GM12801 (cell line): ENCODE measurements around the gene PKP4.

Experiments
- TF ChIP-seq, protein P1 (sequence below): IDR thresholded peaks from one replicate; pipeline ENCODE4 v1.5.1; 2011; ENCODE audit warnings: control low read depth; ENCODE audit not compliant: insufficient read length; ENCODE audit errors: extremely low read depth

The PKP4 gene

DNA sequence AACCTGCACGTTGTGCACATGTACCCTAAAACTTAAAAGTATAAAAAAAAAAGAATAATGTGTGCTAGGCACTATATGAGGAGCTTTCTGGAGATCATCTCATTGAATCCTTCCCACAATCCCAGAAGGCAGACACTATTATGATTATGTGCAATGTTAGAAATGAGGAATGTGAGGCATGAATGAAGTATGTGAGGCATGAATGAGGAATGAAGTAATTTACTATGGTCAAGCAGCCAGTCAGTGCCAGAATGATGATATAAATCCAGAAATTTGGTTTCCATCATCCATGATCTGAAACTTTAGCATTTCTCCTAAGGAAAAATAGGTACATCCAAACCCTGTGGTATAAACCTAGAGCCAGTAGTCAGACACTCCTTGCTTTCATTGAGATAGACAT, 42.2 kb upstream of the PKP4 start:
- TF ChIP-seq, protein P1, sequence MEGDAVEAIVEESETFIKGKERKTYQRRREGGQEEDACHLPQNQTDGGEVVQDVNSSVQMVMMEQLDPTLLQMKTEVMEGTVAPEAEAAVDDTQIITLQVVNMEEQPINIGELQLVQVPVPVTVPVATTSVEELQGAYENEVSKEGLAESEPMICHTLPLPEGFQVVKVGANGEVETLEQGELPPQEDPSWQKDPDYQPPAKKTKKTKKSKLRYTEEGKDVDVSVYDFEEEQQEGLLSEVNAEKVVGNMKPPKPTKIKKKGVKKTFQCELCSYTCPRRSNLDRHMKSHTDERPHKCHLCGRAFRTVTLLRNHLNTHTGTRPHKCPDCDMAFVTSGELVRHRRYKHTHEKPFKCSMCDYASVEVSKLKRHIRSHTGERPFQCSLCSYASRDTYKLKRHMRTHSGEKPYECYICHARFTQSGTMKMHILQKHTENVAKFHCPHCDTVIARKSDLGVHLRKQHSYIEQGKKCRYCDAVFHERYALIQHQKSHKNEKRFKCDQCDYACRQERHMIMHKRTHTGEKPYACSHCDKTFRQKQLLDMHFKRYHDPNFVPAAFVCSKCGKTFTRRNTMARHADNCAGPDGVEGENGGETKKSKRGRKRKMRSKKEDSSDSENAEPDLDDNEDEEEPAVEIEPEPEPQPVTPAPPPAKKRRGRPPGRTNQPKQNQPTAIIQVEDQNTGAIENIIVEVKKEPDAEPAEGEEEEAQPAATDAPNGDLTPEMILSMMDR, result no peak

GRCh38 chr2:158432117-158432516, 24.6 kb upstream of the PKP4 start:
- TF ChIP-seq, protein P1, result no peak

GRCh38 chr2:158443606-158444005, 13.1 kb upstream of the PKP4 start:
- TF ChIP-seq, protein P1, result no peak

GRCh38 chr2:158457092-158457825, 507 bp downstream of the PKP4 start:
- TF ChIP-seq, protein P1, result no peak

DNA sequence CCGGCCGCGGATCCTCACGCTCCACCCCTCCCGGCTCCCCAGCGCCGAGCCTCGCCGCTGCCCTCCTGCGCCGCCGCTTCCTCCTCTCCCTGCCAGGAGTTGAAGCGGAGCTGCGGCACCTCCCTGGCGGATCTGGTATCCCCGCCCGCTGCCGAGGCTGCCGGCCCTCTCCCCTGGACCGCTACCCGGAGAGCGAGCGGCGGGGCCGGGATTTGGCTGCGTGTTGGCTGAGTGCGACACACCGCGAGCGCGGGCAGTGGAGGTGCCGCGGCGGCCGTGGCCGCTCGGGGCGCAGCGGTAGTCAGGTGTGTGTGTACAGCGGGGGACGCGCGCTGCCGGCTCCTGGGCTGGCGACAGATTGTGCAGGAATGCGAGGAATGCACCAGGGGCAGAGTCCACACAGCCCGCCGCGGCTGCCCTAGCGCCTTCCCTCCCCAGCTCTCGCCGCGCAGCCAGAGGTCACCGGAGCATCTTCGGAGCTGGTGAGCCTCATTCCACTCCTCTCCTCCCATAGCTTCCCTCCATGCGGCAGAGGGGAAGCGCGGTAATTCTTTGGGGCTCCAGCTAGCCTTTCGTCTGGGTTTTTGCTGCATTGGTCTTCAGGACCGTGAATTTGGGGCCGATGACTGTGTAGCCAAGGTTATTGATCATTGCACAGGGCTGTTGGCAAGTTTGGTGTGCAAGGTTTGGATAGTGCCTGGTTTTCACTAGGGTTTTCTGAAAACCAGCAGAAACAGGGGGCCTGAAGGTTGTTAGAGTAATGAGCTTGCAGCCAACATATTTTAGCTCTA, 1.3 kb downstream of the PKP4 start:
- TF ChIP-seq, protein P1, result no peak

- TF ChIP-seq, protein P1, result no peak
Observed at GRCh38 chr2:158458617-158458920, 1.8 kb downstream of the PKP4 start.

DNA sequence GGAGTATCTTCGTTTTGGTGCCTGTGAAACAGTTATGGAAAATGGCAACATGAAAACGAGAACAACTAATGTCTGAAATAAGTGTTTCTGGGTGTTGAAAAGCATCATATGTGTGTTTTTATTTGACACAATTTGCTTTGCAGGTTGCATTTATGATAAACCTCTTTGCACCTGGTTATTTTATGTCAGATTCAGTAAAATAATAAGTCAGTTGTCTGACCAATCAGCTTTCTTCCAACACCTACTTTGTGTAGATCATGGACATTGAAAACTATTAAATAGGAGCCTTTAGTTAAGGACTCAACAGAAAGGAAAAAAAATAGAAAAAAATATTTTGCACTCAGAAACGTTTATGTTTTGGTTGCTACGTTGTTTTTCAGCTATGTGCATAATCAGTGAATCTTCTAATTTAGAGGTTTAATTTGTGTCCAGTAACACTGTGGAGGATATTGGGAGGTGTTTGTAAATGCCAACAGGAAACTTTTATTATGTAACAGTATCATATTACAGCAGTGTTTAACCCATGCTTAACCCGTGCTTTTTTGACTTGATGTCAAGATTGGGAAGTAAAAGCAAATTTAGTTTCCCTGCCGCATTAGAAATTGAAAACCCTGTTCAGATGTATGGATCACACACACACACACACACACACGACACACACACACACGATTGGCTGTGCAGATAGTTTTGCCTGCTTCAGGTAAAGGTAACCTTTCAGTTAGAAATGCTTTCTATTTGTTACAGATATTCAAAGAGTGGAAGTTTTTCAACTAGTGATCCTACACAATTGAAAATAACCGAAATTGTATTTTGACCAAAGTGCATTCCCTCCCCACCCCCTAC, 2.6 kb downstream of the PKP4 start:
- TF ChIP-seq, protein P1, result no peak
